Heart right ventricle (tissue), 16 donors: Measurements from ENCODE around the gene MESP2. TPM values are rescaled to one million over a fixed set of nuclear protein-coding genes. Genes with fewer than 3 reads are reported as not detected.
A peak's percentile ranks its signal among the peaks of the same experiment; 100 is the strongest.

ENCODE experiments used
- ATAC-seq, 8 donors: fragments of 200-7000 bp; cut with Tn5 transposase; one replicate each; pipeline ENCODE4 v1.9.1; 2020; ENCODE audit warnings: mild to moderate bottlenecking in 8 of 8, moderate library complexity in 8 of 8, moderate number of reproducible peaks in 1 of 8
- DNase-seq, 2 donors: peaks; one replicate each; pipeline ENCODE4 v3.0.0-alpha.2; 2020
- H3K27ac ChIP-seq, 10 donors: fragments of 200-600 bp; sonication (generic) in 2 of 10; one replicate each; pipeline versions ENCODE4 v1.5.0 to v1.8.0; 2020 to 2022; ENCODE audit warnings: mild to moderate bottlenecking in 3 of 10
- H3K27me3 ChIP-seq, 7 donors: fragments of 200-600 bp; one replicate each; pipeline ENCODE4 v1.8.0; 2021 to 2022; ENCODE audit warnings: mild to moderate bottlenecking in 2 of 7
- H3K36me3 ChIP-seq, 9 donors: fragments of 200-600 bp; sonication (generic) in 1 of 9; one replicate each; pipeline versions ENCODE4 v1.5.0 to v1.8.0; 2020 to 2022; ENCODE audit warnings: mild to moderate bottlenecking in 2 of 9
- H3K4me1 ChIP-seq, 9 donors: fragments of 200-600 bp; sonication (generic) in 1 of 9; one replicate each; pipeline versions ENCODE4 v1.5.0 to v1.8.0; 2020 to 2022; ENCODE audit warnings: mild to moderate bottlenecking in 4 of 9
- H3K4me3 ChIP-seq, 10 donors: fragments of 200-600 bp; sonication (generic) in 2 of 10; one replicate each; pipeline versions ENCODE4 v1.5.0 to v1.8.0; 2020 to 2022; ENCODE audit warnings: mild to moderate bottlenecking in 7 of 10, moderate library complexity in 2 of 10
- H3K9me3 ChIP-seq, 11 donors: fragments of 200-600 bp in 10 of 11; sonication (generic) in 2 of 11; one replicate each; pipeline versions ENCODE4 v1.5.0 to v1.8.0; 2013 to 2022; ENCODE audit warnings: mild to moderate bottlenecking in 2 of 11, control low read depth in 1 of 11, moderate library complexity in 1 of 11
- WGBS, 2 donors: extraction: QIAGEN DNeasy Blood & Tissue Kit; methylation state at CpG; one replicate each; pipeline ENCODE4 v1.1.7; 2013; ENCODE audit warnings: inconsistent platforms in 1 of 2; 5-methylcytosine and 5-hydroxymethylcytosine counted together
- intact Hi-C, 10 donors: fragments of 100-400 bp; cut with DNase I; formaldehyde crosslinking; loops; one replicate each; pipeline versions ENCODE4 v1.11.1 to v1.14.2; 2022
- polyA plus RNA-seq, 2 donors: library from polyadenylated mRNA; stranded (reverse); fragments of 200-250 nt; gene quantifications; one replicate each; pipeline ENCODE4 v1.2.3, GENCODE V29; 2013
- total RNA-seq, 10 donors: library from RNA; stranded (reverse); fragmentation: NEBNext Ultra II Directional in 3 of 10; extraction: Animal tissue kit (Norgen Biotek cat#: 25700) in 3 of 10; gene quantifications; one replicate each; pipeline versions ENCODE4 v1.2.1 to v1.2.4, GENCODE V29; 2021 to 2023
- TF ChIP-seq, protein P1 (sequence below), 9 donors: fragments of 200-600 bp; sonication (generic) in 2 of 9; IDR thresholded peaks; one replicate each; pipeline versions ENCODE4 v1.5.0 to v1.8.0; 2021 to 2022; ENCODE audit warnings: antibody characterized with exemption in 9 of 9, mild to moderate bottlenecking in 5 of 9, moderate library complexity in 1 of 9
- donor health status: Arrhythmogenic right ventricular cardiomyopathy.
- donor health status: ischemic (EF 13 %, LVEDD 7.1; RV severe dilation, severe dysfunction).
- donor health status: healthy with polysubstance abuse.
- donor health status: DM: no; HTN: yes; CAD: no.
- donor health status: DM: no; HTN: no; CAD: no.
- donor health status: ischemic (EF 25% LVEDD 6.9; RV normal size, moderate dysfunction).
- donor health status: ischemic (EF 25% LVEDD 5.7; RV mildly dilated, moderate dysfunction).
- donor health status: healthy.
- donor health status: DM: yes; HTN: yes; CAD: no.
- donor health status: Ischemic cardiomyopathy.
- donor health status: ischemic (EF 35%, LVEDD 5.7; RV mildly dilated, moderate dysfunction).
- donor health status: nonischemic (EF 11% LVEDD 7.7; RV severe dilation, severe dysfunction).
- donor health status: DM: yes; HTN: yes; CAD: no.
- donor health status: PGD.
- donor health status: ischemic (EF 29% LVEDD 5.4; RV normal size, mild dysfunction).
- donor health status: nonischemic (EF 23%, LVEDD 6.1; RV moderate dilation, normal function).

MESP2 gene
- total and polyA plus RNA-seq, 12 donors = 0.04 to 0.73 (median 0.32) TPM; not detected in 5

DNA sequence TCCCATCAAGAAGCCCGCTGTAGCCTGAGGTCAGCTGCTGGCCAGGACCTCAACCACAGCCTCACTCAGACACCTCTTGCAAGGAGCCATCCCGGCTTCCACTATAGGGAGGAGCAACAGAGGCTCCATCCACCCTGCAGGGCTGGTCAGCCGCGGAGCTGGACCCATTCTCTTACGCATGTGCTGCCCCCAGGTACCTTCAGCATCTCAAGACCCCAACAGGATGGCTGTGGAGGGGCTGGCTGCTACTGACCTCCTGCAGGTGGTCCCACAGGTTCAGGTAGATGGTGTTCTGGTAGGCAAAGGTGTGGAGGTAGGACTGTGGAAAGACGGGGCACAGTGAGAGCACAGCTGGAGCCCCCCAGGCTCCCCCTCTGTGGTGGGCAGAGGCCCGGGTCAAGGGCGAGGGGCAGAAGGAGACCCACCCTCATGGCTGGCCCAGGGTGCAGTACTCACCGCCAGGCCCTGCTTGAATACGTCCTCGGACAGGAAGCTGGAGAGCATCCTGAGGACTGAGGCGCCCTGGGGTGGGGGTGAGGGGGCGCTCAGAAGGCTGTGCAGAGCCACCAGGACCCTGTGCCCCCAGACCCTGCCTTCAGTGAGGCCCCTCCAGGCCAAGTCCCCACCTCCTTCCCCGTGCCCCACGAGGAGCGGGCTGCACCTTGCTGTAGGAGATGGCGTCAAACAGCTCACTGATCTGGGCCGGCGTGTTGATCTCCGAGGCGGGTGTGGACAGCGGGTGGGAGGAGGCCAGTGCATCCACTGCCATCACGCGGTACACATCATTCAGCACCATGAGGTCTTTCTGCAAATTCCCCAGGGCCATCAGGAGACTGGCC, 27.1 kb downstream of the MESP2 start:
- DNase-seq = no peak
- H3K9me3 ChIP-seq = no peaks in the 10 kb centered on the region
- peaks cover 0 to 4% (median 0%) of the 10 kb centered on the region in 9 donors for H3K4me1 ChIP-seq
- H3K27me3 ChIP-seq = peaks cover 0 to 5% (median 0%) of the 10 kb centered on the region in 7 donors
- TF ChIP-seq, protein P1, sequence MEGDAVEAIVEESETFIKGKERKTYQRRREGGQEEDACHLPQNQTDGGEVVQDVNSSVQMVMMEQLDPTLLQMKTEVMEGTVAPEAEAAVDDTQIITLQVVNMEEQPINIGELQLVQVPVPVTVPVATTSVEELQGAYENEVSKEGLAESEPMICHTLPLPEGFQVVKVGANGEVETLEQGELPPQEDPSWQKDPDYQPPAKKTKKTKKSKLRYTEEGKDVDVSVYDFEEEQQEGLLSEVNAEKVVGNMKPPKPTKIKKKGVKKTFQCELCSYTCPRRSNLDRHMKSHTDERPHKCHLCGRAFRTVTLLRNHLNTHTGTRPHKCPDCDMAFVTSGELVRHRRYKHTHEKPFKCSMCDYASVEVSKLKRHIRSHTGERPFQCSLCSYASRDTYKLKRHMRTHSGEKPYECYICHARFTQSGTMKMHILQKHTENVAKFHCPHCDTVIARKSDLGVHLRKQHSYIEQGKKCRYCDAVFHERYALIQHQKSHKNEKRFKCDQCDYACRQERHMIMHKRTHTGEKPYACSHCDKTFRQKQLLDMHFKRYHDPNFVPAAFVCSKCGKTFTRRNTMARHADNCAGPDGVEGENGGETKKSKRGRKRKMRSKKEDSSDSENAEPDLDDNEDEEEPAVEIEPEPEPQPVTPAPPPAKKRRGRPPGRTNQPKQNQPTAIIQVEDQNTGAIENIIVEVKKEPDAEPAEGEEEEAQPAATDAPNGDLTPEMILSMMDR (IDR thresholded peaks at IDR 0.05) = no peak
- H3K36me3 ChIP-seq = peaks cover 0 to 86% (median 0%) of the 10 kb centered on the region in 9 donors
- 90 to 91% methylated on average over 24 of the region's 24 CpGs for WGBS, 2 donors
- intact Hi-C loops = no loop called here
- H3K27ac ChIP-seq = no peak overlapping the region
- H3K4me3 ChIP-seq = peak overlapping the region in 2 of 10 donors; percentile 20 to 35
- ATAC-seq = peak in 2 of 8 donors; percentile 8 to 24

DNA sequence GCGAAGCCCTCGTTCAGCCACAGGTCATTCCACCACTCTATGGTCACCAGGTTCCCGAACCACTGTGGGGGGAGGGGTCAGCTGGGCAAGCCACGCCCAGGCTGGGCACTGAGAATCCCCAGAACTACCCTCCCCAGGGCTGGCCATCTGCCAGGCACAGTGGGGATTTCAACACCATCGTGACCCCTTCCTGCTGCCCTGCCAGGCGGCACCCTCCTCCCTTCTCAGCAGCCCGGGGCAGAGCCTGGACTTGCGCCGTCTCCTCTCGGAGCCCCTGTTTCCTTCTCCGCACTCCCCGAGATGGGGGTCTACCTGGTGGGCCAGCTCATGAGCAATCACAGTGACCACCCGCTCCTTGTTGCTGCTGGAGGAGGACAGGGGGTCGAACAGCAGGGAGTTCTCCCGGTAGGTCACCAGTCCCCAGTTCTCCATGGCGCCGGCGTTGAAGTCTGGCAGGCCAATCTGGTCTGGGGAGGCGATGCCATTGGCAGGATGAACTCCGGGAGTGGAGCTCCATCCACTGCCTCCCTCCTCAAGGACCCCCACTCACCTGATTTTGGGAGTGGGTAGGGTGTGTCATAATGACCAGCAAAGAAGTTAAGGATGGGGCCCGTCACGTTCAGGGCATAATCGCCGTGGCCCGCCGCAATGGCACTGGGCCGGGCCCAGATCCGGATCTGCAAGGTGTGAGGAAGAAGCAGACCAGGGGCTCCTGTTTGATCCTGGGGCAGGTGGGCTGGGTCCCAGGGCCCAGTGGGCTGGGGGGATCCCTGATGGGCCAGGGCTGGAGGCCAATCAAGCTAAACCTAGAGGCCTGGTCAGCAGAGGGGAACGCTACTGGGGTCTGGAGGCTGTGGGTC, 28.0 kb downstream of the MESP2 start:
- DNase-seq (no peak), ATAC-seq (no peak)
- Histone ChIP-seq H3K4me3 (no peak overlapping the region), H3K27me3 (peaks cover 0 to 5% (median 0%) of the 10 kb centered on the region in 7 donors), H3K27ac (no peak overlapping the region), H3K9me3 (no peaks in the 10 kb centered on the region), H3K4me1 (peaks cover 0 to 12% (median 4%) of the 10 kb centered on the region in 9 donors), H3K36me3 (peaks cover 0 to 77% (median 0%) of the 10 kb centered on the region in 9 donors)
- WGBS, 2 donors = 92 to 95% methylated on average over 28 to 29 of the region's 29 CpGs
- intact Hi-C loops = no loop called here
- TF ChIP-seq, protein P1 (IDR thresholded peaks at IDR 0.05) = no peak

GRCh38 chr15:89805241-89806209, 29.4 kb downstream of the MESP2 start:
- no peak for DNase-seq

More at GRCh38 chr15:89805241-89806209, 29.4 kb downstream of the MESP2 start:
- 89 to 91% methylated on average over 29 of the region's 29 CpGs for WGBS, 2 donors
- Histone ChIP-seq H3K4me3 (no peak overlapping the region), H3K27ac (no peak overlapping the region), H3K9me3 (no peaks in the 10 kb centered on the region), H3K27me3 (peaks cover 0 to 5% (median 0%) of the 10 kb centered on the region in 7 donors), H3K4me1 (peaks cover 0 to 16% (median 4%) of the 10 kb centered on the region in 9 donors), H3K36me3 (peaks cover 0 to 63% (median 0%) of the 10 kb centered on the region in 9 donors)
- intact Hi-C loops = no loop called here
- no peak for ATAC-seq
- TF ChIP-seq, protein P1 (IDR thresholded peaks at IDR 0.05) = no peak
